Heart left ventricle (tissue), 16 donors: ENCODE results near the gene IFI27L1. TPM values are rescaled to one million over a fixed set of nuclear protein-coding genes. Genes with fewer than 3 reads are reported as not detected.

Source experiments
- ATAC-seq, 4 donors: fragments of 200-7000 bp; cut with Tn5 transposase; one replicate each; pipeline ENCODE4 v1.9.1; 2020 to 2022; ENCODE audit warnings: moderate library complexity in 4 of 4, mild to moderate bottlenecking in 3 of 4, moderate number of reproducible peaks in 1 of 4
- DNase-seq, 5 donors: peaks; one replicate each; pipeline ENCODE4 v3.0.0-alpha.2; 2020
- H3K27ac ChIP-seq, 12 donors: fragments of 200-600 bp; sonication (generic) in 4 of 12; one replicate each; pipeline versions ENCODE4 v1.5.0 to v1.8.0; 2016 to 2022; ENCODE audit warnings: mild to moderate bottlenecking in 2 of 12
- H3K27me3 ChIP-seq, 9 donors: fragments of 200-600 bp; sonication (generic) in 2 of 9; one replicate each; pipeline versions ENCODE4 v1.5.1 to v1.8.0; 2016 to 2022; ENCODE audit warnings: mild to moderate bottlenecking in 3 of 9
- H3K36me3 ChIP-seq, 9 donors: fragments of 200-600 bp; sonication (generic) in 2 of 9; one replicate each; pipeline versions ENCODE4 v1.5.0 to v1.8.0; 2018 to 2022; ENCODE audit warnings: mild to moderate bottlenecking in 2 of 9
- H3K4me1 ChIP-seq, 12 donors: fragments of 200-600 bp; sonication (generic) in 4 of 12; one replicate each; pipeline versions ENCODE4 v1.5.0 to v1.8.0; 2016 to 2022; ENCODE audit warnings: mild to moderate bottlenecking in 3 of 12
- H3K4me3 ChIP-seq, 12 donors: fragments of 200-600 bp; sonication (generic) in 4 of 12; one replicate each; pipeline versions ENCODE4 v1.5.0 to v1.8.0; 2017 to 2022; ENCODE audit warnings: mild to moderate bottlenecking in 9 of 12, moderate library complexity in 4 of 12
- H3K9me3 ChIP-seq, 12 donors: fragments of 200-600 bp; sonication (generic) in 4 of 12; one replicate each; pipeline versions ENCODE4 v1.5.0 to v1.8.0; 2016 to 2022; ENCODE audit warnings: mild to moderate bottlenecking in 1 of 12
- POLR2A ChIP-seq, 2 donors: fragments of 450-650 bp; IDR thresholded peaks; one replicate each; pipeline ENCODE4 v1.6.1; 2017; ENCODE audit warnings: antibody characterized with exemption in 2 of 2, mild to moderate bottlenecking in 2 of 2, moderate library complexity in 2 of 2
- WGBS, 4 donors: extraction: QIAGEN DNeasy Blood & Tissue Kit in 2 of 4; methylation state at CpG; one replicate each; pipeline versions ENCODE4 v1.1.5 to v1.1.7; 2013 to 2018; 5-methylcytosine and 5-hydroxymethylcytosine counted together
- intact Hi-C, 10 donors: fragments of 100-400 bp; cut with DNase I; formaldehyde crosslinking; loops; one replicate each; pipeline versions ENCODE4 v1.11.1 to v1.14.2; 2022
- polyA plus RNA-seq, 2 donors: library from polyadenylated mRNA; stranded (reverse); fragments of 200-250 nt; gene quantifications; one replicate each; pipeline ENCODE4 v1.2.3, GENCODE V29; 2013
- total RNA-seq, 9 donors: library from RNA; depleted of rRNA in 2 of 9; stranded (reverse); fragments of >200 nt in 2 of 9; fragmentation: NEBNext Ultra II Directional in 3 of 9; extraction: Animal tissue kit (Norgen Biotek cat#: 25700) in 3 of 9; gene quantifications; one replicate each; pipeline versions ENCODE4 v1.1.0 to v1.2.4, GENCODE V29; 2016 to 2023
- TF ChIP-seq, protein P1 (sequence below), 12 donors: fragments of 200-600 bp; sonication (generic) in 4 of 12; IDR thresholded peaks; one replicate each; pipeline versions ENCODE4 v1.5.0 to v1.8.0; 2018 to 2022; ENCODE audit warnings: antibody characterized with exemption in 12 of 12, mild to moderate bottlenecking in 5 of 12
- donor health status: ischemic (EF 13 %, LVEDD 7.1; RV severe dilation, severe dysfunction).
- donor health status: healthy with polysubstance abuse.
- donor health status: DM: no; HTN: yes; CAD: no.
- donor health status: DM: no; HTN: no; CAD: no.
- donor health status: ischemic (EF 25% LVEDD 6.9; RV normal size, moderate dysfunction).
- donor health status: ischemic (EF 25% LVEDD 5.7; RV mildly dilated, moderate dysfunction).
- donor health status: healthy.
- donor health status: DM: yes; HTN: yes; CAD: no.
- donor health status: ischemic (EF 35%, LVEDD 5.7; RV mildly dilated, moderate dysfunction).
- donor health status: nonischemic (EF 11% LVEDD 7.7; RV severe dilation, severe dysfunction).
- donor health status: DM: yes; HTN: yes; CAD: no.
- donor health status: PGD.
- donor health status: ischemic (EF 29% LVEDD 5.4; RV normal size, mild dysfunction).
- donor health status: nonischemic (EF 23%, LVEDD 6.1; RV moderate dilation, normal function).

The IFI27L1 gene
- total and polyA plus RNA-seq, 11 donors, result 8.9 to 45.0 (median 16.8) TPM

DNA sequence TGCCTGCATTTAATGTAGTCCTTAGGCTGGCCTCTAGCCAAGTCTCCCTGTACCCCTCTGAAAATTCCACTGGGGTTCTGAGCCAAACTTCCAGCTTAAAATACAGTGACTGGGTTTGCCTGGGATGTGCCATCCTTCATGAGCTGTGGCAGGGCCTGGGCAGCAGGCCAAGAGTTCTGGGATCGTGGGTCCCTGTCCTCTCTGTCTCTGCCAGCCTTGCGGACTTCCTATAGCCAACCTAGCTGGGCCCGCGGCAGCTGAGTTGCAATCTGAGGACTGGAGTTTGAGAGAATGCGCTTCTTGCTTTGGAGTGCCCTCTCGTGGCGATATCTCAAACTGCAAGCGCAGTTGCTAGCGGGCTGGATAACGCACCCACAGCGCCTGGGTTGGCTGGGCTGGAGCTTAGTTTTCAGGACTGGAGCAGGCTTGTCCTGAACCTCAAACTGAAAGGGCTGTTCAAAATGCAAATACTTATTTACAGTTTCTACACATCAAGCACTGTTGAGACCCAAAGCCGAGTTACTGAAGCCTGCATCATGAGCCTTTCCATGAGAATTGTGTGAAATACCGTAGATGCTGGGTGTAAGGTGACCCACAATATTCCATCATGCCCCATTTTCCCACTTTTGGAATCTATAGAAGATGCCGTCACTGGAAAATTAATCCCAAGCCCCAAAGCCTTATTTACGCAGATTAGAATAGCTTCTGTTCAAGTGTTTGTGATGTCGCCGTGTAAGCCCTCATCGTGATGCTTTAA is 55.6 kb downstream of the IFI27L1 start:
- WGBS, 4 donors, result 29 to 42% (median 31%) methylated on average over 13 to 18 of the region's 18 CpGs
- ATAC-seq (peak; percentile 61 to 95 (median 94)), DNase-seq (peak; percentile 81 to 91 (median 86))
- TF ChIP-seq, protein P1, sequence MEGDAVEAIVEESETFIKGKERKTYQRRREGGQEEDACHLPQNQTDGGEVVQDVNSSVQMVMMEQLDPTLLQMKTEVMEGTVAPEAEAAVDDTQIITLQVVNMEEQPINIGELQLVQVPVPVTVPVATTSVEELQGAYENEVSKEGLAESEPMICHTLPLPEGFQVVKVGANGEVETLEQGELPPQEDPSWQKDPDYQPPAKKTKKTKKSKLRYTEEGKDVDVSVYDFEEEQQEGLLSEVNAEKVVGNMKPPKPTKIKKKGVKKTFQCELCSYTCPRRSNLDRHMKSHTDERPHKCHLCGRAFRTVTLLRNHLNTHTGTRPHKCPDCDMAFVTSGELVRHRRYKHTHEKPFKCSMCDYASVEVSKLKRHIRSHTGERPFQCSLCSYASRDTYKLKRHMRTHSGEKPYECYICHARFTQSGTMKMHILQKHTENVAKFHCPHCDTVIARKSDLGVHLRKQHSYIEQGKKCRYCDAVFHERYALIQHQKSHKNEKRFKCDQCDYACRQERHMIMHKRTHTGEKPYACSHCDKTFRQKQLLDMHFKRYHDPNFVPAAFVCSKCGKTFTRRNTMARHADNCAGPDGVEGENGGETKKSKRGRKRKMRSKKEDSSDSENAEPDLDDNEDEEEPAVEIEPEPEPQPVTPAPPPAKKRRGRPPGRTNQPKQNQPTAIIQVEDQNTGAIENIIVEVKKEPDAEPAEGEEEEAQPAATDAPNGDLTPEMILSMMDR (IDR thresholded peaks at IDR 0.05), result peak; percentile 89 to 99 (median 96)
- TF ChIP-seq POLR2A (IDR thresholded peaks at IDR 0.05), result no peak
- no peak overlapping the region for H3K4me3 ChIP-seq
- no peaks in the 10 kb centered on the region for H3K27me3 ChIP-seq
- H3K27ac ChIP-seq, result no peak overlapping the region
- H3K9me3 ChIP-seq, result peaks cover 0 to 12% (median 0%) of the 10 kb centered on the region in 12 donors
- H3K36me3 ChIP-seq, result no peaks in the 10 kb centered on the region
- H3K4me1 ChIP-seq, result no peaks in the 10 kb centered on the region
- intact Hi-C loops, result loop anchor here (1.0 to 10.0 kb wide), 9 partner anchors 41 to 348 kb away; no protein-coding TSS in a partner anchor

DNA sequence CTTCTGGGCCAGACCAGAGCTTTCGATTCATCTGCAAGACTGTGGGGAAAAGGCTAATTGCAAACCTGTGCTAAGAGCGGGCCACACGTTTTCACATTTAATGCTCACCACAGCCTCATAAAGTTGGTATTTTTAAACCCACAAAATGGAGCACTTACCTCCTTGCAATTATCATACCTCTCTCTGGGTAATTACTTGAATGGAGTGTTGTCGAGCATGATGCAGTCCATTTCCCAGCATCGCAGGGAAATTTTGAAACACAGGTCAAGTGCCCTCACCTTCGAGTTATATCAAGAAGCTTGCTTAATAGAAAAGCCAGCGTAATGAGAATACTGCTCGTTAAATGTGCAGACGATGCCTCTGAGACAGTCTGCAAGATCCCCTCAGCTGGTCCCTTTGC is 57.1 kb downstream of the IFI27L1 start:
- TF ChIP-seq, protein P1 (IDR thresholded peaks at IDR 0.05), result no peak
- no peak for TF ChIP-seq POLR2A (IDR thresholded peaks at IDR 0.05)
- H3K27me3 ChIP-seq, result no peaks in the 10 kb centered on the region
- H3K36me3 ChIP-seq, result no peaks in the 10 kb centered on the region
- ATAC-seq (no peak), DNase-seq (no peak)
- WGBS, 4 donors, result 86 to 91% (median 89%) methylated on average over 9 of the region's 9 CpGs
- no peaks in the 10 kb centered on the region for H3K4me1 ChIP-seq
- intact Hi-C loops, result loop anchor here (5.0 to 10.0 kb wide), 6 partner anchors 39 to 347 kb away; no protein-coding TSS in a partner anchor
- H3K27ac ChIP-seq, result no peak overlapping the region
- H3K9me3 ChIP-seq, result peaks cover 0 to 12% (median 0%) of the 10 kb centered on the region in 12 donors
- H3K4me3 ChIP-seq, result no peak overlapping the region

GRCh38 chr14:94139006-94139405 is 57.9 kb downstream of the IFI27L1 start:
- no peak for DNase-seq
- 74 to 85% (median 80%) methylated on average over 5 of the region's 5 CpGs for WGBS, 4 donors

DNA sequence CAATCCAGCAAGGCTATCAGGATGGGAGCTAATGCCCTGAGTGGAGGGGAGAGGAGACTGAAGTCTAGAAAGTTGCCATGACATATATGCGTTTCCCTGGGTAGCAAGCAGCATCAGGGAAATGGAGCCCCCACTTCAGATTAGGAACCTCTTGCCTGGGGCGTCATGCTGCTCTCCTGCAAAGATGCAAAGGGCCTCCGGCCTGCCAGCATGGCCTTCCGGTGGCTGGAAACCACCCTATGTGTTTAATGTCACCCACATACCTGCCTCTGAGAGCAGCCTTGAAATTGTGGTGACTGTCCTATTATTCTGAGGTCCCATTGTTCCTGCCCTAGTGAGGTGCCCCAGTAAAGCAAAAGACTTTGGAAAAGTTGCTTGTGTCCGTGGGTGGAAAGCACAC is 58.3 kb downstream of the IFI27L1 start:
- H3K4me3 ChIP-seq, result no peak overlapping the region
- no peaks in the 10 kb centered on the region for H3K27me3 ChIP-seq
- no peak for TF ChIP-seq POLR2A (IDR thresholded peaks at IDR 0.05)
- 61 to 90% (median 85%) methylated on average over 5 of the region's 5 CpGs for WGBS, 4 donors
- intact Hi-C loops, result loop anchor here (5.0 to 10.0 kb wide), 6 partner anchors 38 to 345 kb away; no protein-coding TSS in a partner anchor
- H3K36me3 ChIP-seq, result no peaks in the 10 kb centered on the region
- DNase-seq, result no peak
- ATAC-seq, result no peak
- no peak overlapping the region for H3K27ac ChIP-seq
- H3K9me3 ChIP-seq, result peaks cover 0 to 12% (median 0%) of the 10 kb centered on the region in 12 donors
- H3K4me1 ChIP-seq, result no peaks in the 10 kb centered on the region

More at GRCh38 chr14:94139006-94139405, 57.9 kb downstream of the IFI27L1 start:
- Histone ChIP-seq H3K9me3 (peaks cover 0 to 12% (median 0%) of the 10 kb centered on the region in 12 donors), H3K27ac (no peak overlapping the region), H3K4me3 (no peak overlapping the region), H3K36me3 (no peaks in the 10 kb centered on the region), H3K4me1 (no peaks in the 10 kb centered on the region), H3K27me3 (no peaks in the 10 kb centered on the region)
- ATAC-seq, result no peak
- intact Hi-C loops, result loop anchor here (5.0 to 10.0 kb wide), 6 partner anchors 38 to 346 kb away; no protein-coding TSS in a partner anchor
- TF ChIP-seq, protein P1 (IDR thresholded peaks at IDR 0.05), result no peak
- no peak for TF ChIP-seq POLR2A (IDR thresholded peaks at IDR 0.05)
